NCI-H2171 (cell line): ENCODE data around the gene IQSEC1.
A peak's percentile ranks its signal among the peaks of the same experiment; 100 is the strongest.

Experiments used
- DNase-seq: peaks from one replicate; lab custom pipeline; 2025; lab: John Stamatoyannopoulos, UW

Gene IQSEC1

DNA sequence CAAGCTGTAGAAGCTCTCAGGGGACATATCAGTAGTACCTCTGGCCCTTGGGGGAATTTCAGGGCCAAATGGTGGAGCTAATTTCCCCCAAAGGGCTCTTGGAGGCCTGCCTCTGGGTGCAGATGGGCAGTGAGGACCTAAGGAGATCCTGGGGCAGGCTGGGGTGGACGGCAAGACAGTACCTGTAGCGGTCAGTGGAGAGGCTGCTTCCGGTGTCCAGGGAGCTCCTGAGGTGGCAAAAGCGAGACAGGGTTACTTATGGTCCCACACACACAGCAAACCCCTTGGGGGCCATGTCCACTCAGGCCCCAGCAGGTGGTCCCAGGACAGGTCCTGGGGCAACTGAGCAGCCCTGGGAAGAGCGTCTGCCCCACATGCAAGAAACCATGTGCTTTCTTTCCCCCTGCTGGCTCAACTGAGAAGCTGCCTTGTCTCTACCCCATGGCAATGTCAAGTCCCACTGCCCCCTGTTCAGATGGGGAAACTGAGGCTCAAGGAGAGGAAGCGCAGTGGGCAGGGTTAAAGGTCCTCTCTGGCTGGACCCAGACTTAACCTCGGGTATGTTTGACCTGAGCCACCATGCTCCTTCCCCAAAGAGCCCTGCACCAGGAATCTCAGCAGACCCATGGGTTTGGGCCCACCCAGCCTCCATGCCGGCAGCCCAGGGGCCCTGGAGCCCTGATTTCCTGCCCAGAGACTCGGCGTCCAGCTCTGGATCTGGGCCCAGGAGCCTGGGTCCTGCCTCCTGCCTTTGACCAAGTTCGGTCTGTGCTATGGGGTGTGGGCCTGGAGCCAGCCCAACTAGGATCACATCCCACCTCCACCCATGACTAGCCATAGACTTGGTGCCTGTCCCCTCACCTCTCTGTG lies 25.7 kb downstream of the IQSEC1 start:
- DNase-seq, result no peak

DNA sequence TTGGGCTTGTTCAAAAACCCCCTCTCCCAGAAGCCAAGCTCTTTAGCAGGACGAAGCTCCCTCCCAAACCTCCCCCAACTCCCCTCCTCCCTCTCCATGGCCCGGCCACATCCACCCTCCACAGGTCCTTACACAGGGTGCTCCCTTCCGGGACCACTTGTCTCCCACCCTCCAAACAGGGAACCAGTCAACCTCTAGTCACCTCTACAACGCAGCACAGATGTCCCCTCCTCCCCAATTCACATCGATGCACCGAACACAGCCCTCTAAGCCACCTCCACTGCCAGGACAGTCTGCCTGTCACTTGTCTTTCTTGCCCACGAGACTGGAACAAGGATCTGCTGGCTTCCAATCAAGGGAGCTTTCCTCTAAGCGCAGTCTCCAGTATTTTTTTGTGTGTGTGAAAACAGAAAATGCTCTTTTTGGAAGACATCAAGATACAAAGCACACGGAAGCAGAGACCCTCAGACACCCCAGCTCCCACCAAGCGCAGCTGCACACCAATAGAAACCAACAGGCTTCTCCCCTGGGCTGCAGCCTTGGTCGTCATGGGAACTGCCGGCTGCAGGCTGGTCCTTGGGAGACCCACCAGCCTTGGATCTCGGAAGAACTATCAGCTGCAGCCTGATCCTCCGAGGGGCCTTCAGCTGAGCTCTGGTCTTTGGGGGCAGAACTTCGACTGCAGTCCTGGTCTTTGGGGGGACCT lies 26.5 kb downstream of the IQSEC1 start:
- DNase-seq, result no peak

DNA sequence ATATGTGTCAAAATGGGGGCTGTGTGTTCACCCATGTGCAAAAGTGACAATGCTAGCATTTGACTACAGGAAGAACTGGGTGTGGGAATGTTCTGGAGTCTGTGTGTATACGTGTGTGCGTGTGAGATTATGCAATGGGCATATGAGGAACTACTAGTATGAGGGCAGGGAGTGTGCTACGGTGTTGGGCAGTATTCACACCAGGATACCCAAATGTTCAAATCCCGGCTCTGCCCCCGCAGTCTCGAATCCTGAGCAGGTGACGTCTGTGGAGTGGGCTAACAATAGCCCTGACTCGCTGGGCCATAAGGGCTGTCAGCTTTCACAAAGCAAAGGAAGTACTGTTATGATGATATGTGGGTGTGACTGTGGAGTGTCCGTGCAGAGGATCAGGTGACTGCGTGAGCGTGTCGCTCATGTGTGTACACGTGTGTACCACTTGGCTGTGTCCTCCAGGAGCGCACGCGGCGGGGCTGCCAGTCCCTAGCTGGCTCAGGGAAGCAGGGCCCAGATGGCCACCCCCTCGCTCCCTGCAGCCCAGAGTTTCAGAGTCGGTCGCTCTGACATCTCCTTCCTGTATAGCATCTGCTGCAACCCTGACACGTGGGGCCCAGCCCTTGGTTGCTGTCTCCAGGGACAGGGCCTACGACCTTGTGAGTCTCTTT lies 27.2 kb downstream of the IQSEC1 start:
- peak; percentile 59 for DNase-seq

DNA sequence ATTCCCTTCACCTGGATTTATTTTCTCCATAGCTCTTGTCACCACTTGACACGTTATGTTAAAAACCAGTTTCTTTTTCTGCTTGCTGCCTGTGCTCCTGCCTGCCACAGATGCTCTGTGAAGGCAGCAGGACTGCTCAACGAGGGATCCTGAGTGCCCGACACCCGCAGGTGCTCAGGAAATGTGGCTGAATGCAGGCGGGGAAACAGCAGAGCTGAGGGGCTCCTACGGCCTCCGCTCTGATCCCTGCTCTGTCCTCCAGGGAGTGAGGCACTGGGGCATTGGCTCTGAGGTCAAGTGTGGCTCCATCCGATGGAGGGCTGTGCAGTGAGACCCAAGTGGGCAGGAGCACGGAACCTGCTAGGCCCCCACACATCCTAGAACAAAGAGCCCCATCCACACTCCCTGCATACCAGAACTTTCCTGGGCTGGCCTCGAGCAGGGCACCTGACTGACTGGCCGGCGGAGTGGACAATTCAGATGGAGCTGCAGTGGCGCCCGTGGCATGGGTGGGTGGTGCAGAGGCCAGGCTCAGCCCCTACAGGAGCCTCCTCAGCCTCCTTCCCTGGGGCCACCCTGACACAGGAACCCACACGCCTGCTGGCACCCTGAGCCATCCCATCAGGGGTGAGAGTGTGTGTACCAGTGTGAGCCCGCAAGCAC lies 27.9 kb downstream of the IQSEC1 start:
- no peak for DNase-seq

DNA sequence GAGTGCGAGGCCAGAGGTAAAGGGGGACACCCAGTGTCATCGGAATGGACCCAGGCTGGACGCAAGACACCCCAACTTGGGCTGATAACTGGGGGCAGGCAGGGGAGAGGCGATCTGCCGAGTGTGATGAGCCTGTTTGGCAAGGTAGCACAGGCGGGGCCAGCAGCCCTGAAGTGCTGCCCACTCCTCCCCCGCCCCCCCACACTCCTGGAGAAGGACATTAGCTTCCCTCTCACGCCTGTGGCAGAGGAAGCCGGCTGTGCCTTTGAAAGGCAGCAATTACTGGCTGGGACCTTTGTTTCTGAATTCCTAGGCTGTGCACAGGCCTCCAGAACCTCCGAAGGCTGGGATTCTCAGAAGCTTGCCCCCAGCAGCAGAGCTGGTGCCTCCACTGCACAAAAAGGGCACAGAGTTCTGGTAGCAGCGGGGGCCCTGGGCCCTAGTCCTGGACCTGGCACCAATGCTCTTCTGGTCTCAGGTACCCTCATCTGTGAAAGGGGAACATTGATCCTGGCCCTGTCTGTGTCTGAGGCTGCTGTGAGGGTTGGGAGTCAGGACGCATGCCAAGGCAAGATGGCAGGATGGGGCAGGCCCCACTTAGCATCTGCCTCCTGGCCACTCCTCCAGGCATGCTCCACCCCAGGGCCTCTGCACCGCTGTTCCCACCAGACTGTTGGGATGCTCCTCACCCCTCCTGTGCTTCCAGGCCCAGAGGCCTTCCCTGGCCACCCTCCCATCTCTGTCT lies 28.6 kb downstream of the IQSEC1 start:
- peak; percentile 25 for DNase-seq

- DNase-seq, result no peak
Measured at GRCh38 chr3:13043656-13044055, 29.6 kb downstream of the IQSEC1 start.

DNA sequence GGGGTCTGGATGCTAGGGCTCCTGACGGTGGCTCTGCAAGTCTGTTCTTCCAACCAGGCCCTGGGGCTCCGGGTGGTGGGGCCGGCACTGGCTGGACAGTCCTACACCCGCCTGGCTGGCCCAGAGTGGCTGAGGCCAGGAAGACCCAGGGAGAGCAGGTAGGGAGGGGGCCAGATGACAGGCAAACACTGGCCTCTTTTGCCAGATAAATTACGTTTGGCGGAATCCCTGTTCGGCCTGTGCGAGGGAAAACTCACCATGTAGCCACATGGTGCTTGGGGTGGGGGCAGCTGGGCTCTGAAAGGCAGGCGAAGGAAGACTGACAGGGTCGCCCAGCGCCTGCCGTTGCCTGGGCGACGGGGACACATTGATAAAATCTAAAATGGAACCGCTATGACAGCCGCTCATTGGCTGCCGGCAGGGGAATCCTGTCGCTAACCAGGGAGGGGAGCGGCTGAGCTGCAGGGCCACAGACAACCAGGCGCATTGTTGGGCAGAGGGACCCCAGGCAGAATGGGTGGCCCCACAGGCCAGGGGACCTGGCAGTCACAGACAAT lies 30.4 kb downstream of the IQSEC1 start:
- no peak for DNase-seq

DNA sequence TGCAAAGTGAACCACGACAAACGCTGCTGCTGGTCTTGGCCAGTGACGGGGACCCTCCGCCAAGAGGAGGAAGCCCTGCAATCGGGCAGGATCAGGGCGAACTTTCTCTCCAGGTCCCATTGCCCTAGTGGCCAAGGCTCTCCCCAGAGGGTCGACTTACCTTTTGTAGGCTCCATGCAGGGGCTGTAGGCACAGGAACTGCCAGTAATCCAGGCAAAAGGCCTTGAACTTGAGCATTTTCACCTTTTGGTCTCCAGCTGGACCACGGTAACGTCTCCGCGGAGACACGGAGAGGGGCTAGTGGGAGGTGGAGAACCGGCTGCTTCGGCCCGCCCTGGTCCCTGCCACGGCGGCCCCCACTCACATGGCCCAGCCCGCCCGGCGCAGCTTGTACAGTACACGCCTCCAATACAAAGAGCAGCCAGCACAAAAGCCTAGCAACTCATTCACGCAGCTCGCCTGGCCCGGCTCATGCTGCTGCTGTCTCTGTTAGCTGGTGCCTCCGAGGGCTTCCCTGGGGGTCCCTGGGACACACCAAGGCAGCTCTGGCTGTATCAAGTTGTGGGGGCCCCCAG lies 31.0 kb downstream of the IQSEC1 start:
- no peak for DNase-seq

GRCh38 chr3:13041113-13041776 lies 32.0 kb downstream of the IQSEC1 start:
- no peak for DNase-seq

DNA sequence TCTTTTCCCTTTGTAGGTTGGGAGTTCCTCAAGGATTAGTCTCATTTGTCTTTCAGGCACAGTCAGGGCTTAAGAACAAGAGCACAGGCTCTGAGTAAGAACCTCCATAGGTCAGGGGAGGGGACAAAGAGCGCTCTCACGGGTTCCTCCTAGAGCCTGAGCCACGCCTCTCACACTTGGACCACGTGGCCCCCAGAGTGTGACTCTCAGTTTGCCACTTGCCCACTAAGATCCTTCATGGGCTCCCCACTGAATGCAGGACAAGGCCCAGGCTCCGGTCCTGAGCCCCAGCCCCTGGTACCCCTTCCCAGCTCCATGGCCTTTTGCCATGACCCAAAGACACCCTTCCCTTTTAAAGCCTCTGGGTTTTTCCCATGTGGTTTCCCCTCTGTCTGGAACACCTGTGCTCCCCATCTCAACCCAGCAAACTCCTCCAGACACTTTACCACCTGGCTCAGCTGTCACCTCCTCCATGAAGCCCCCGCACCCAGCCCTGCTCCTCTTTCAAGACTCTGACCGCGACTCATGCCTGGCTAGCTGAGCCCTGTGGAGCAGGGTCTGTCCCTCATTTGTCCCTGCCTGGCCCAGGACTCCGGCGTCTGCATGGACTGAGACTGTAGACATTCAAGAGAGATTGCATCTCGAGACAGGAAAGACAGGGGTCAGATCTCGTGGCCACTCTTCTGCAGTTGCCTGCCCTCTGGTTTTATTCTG lies 32.7 kb downstream of the IQSEC1 start:
- no peak for DNase-seq

DNA sequence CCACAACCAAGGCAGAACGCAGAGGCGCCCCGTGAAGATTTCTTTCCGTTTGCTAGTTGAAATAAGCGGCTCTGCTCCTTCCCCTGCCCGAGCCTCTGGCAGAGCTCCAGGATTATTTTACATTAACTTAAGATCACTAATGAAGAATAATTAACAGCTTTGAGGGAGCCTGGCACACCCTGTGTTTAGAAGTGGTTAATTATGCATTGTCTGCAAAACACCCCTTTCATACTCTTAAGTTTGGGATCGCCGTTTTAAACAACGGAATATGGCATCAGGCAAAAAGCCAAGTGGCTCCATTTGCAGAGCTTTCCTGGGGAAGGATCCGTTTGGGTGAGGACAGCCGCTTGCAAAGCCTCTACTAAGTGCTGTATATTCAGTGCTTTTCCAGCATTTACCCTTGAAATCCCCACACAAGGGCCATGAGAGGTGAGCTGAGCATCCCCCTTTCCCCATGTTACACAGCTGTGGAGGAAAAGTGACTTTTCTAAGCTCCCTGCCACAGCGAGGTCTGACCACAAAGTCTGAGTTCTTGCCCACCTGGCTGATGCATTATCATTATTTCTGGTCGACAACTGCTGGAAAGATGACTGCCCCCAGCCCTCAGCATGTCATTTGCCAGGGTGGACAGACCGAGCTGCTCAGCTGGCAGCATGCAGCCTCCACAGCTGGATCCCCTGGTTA lies 33.9 kb downstream of the IQSEC1 start:
- no peak for DNase-seq

DNA sequence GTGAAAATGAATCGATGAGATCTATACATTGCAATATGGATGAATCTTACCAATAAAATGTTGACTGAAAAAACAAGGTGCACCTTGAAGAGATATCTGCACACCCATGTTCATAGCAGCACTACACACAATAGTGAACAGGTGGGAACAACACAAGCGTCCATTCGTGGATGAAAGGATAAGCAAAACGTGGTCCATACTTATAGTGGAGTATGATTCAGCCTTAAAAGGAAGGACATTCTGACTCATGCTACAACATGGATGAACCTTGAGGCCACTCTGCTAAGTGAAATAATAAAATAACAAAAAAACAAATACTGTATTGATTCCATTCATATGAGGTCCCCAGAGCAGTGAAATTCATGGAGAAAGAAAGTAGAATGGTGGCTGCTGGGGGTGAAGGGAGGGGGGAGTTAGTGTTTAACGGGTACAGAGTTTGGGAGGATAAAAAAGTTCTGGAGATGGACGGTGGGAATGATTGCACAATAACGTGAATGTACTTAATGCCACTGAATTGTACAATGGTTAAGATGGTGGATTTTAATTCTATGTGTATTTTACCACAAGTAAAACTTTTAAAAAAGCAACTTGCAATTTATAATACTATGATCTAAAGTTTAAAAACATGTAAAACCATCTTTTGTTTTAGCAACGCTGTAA lies 35.6 kb downstream of the IQSEC1 start:
- no peak for DNase-seq

DNA sequence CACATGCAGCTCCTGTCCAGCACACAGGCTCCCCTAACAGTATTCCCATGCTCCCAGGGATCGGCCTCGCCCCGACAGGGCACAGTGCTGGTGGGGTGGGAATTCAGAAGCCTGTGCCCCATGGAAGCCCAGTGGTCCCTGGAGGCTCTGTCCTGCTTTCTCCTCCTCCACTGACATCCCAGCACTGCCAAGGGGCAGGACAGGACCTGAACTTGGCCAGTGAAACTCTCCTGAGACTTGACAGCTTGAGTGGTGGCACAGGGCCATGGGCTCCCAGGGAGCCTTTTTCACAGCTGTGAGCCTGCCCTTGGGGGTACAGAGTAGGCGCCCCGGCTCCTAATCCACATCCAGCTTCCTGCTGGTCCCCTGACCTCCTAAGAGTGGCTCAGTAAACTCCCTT lies 38.4 kb downstream of the IQSEC1 start:
- DNase-seq, result no peak

DNA sequence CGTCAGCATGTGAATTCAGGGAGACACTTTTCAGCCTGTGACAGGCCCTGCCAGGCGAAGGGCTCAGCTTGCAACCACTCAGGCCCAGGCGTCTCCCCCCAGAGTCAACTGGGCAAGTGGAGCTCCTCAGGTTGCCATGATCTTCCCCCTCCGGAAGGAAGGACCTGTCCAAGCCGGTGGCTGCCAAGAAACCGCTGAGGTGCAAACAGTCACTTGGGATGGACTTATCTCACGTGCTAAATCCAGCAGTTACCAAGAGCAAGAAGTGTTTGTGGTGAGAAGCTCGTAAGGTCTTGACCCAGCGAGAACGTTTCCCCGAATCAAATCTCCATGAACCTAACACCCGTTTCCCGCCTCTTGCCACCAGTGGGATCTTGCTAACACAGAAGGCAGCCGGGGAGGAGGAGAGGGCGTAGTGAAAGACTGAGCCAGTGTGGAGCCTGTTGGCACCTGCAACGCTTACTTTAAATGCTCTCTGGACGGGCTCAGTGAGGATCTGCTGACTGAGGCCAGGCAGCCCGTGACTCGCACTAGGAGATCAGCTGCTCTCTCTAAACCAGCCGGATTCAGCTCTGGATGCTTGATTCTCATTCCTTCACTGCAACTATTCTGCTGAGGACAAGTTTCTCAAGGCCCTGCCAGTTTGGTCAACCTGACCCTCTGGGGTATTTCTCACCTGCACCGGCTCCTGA lies 39.0 kb downstream of the IQSEC1 start:
- DNase-seq, result no peak

DNA sequence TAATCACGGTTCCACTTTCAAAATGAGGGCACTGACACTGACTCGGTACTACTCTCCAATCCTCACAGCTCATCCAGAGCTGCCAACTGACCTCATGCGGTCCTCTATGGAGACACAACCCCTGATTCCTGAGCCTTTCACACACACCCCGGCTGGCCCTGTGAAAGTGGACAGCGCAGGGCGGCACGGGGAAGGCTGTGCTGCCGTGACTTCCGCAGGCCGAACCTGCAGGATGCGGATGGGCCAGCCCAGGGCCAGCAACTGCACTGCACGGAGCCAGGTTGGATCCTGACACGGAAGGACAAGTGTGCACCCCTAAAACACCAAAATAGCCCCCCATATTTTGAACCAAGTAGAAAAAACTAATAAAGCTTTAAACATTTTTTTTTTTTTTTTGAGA lies 41.0 kb downstream of the IQSEC1 start:
- no peak for DNase-seq

DNA sequence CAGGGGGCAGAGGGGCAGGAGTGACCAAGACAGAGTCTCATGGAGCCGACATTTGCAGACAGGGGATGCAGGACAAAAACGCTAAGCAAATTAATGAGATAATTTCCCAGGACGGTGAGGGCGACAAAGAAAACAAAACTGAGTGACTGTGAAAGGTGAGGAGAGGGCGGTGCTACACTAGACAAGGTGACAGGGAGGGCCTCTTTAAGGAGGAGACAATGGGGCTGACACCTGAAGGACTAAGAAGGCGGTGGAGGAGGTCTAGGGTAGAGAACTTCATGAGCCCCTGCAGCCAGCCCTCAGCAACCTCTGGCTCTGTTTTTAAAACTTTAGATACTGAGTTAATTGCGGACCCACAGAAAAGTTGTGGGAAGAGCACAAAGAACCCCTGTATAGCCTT lies 41.6 kb downstream of the IQSEC1 start:
- no peak for DNase-seq

GRCh38 chr3:13030684-13031083 lies 42.5 kb downstream of the IQSEC1 start:
- no peak for DNase-seq
